ENCODE results near the gene TP53INP2.

Gene TP53INP2

DNA sequence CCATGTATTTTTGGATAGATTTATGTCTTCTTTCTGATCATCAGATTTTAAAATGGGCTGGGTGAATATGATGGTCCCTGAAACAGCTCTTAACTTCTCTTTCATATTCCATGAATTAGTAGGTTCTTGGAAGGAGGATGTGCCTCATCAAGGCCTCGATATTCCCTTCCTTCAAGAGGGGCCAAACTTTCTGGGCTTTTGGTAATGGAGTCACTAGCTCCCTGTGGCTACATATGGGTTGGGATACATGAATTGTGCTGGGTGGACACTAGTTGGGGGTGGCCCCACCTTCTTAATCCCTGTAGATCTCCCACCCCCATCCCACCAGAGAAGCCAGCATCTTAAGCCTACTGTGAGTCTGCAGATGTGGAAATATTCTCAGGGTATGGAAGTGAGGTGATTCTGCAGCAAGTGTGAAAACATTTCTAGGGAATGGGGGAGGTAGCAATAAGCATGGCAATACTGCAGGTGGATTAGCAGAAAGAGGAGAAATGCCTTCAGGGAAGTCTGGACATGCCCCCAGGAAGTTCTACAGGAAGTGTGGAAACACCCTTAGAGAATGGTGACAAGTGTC, 2.2 kb downstream of the TP53INP2 start:
- peak overlapping the region; percentile 99 for H3K27ac ChIP-seq (ENCODE audit: low read length)
- H3K4me3 ChIP-seq (ENCODE audit: low read length in 2 of 2) = peak overlapping the region; percentile 15 to 25
- no peaks in the 10 kb centered on the region for H3K27me3 ChIP-seq (ENCODE audit: control insufficient read depth in 1 of 2, insufficient read depth in 2 of 2, low read length in 2 of 2)
- H3K36me3 ChIP-seq (ENCODE audit: control insufficient read depth in 2 of 2, insufficient read depth in 2 of 2, low read length in 2 of 2) = no peaks in the 10 kb centered on the region
- H3K9ac ChIP-seq (ENCODE audit: low read length in 2 of 2) = peak overlapping the region; percentile 95 to 98
- H3K4me1 ChIP-seq (ENCODE audit: control insufficient read depth, insufficient read depth, low read length) = peaks cover 65% of the 10 kb centered on the region
- H3K9me3 ChIP-seq (ENCODE audit: control insufficient read depth in 2 of 2, low read length in 2 of 2) = no peaks in the 10 kb centered on the region

DNA sequence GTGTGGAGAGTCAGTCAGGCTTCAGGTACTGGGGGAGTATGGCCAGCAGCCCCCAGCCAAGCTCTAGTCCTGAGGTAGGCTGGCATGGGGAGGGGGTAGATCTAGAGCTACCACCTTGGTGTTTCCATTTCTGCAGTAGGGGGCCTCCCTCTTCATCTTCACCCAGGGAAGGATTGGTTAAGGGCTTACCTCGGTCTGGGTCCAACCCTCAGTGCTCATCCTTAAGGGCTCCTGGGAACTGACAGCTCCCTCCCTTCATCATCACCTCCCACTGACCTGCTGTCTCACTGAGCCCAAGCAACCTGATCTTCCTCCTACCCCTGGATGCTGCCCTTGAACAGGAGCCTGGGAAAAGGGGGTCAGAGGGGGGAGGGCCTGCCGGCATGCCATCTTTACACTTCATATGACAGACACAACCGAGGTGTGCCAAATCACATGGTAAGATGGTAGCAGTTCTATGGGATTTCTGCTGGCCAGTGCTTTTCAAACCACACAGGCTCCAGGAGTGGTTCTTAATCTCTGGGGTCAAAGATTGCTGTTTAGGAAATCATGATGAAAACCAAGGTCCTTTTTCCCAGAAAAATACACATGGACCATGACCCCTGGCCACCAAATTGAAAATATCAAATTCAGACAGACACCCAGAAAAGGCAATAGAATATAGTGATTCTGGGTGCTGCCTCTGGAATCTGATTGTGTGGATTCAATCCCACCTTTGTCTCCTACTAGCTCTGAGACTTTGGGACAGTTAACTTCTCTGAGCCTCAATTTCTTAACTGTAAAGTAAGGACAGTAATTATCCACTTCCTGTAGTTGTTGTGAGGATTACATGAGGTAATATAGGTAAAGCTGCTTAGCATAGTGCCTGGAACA, 3.0 kb downstream of the TP53INP2 start:
- Histone ChIP-seq H3K36me3 (ENCODE audit: control insufficient read depth in 2 of 2, insufficient read depth in 2 of 2, low read length in 2 of 2) (peaks cover 2 to 5% of the 10 kb centered on the region in 2 donors), H3K4me1 (ENCODE audit: control insufficient read depth, insufficient read depth, low read length) (peaks cover 67% of the 10 kb centered on the region), H3K27me3 (ENCODE audit: control insufficient read depth in 1 of 2, insufficient read depth in 2 of 2, low read length in 2 of 2) (no peaks in the 10 kb centered on the region), H3K9me3 (ENCODE audit: control insufficient read depth in 2 of 2, low read length in 2 of 2) (no peaks in the 10 kb centered on the region), H3K27ac (ENCODE audit: low read length) (peak overlapping the region; percentile 94), H3K4me3 (ENCODE audit: low read length in 2 of 2) (no peak overlapping the region), H3K9ac (ENCODE audit: low read length in 2 of 2) (peak overlapping the region in 1 of 2 donors; percentile 14)

DNA sequence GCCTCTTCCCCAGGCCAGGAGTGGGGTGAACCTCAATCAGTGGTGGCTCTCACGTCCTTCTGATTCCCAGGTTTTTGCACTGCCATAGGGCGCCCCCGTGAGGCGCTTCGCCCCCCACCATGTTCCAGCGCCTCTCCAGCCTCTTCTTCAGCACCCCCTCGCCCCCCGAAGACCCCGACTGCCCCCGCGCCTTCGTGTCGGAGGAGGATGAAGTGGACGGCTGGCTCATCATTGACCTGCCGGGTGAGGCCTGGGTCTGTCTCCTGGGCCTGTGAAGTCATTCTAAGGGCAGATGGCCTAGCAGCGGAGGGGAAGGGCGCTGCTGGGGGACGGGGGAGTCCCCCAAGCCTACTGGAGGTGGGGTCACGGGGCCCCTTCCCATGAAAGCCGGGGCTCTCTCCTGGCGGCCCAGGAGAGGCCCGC, 4.5 kb downstream of the TP53INP2 start:
- no peaks in the 10 kb centered on the region for H3K9me3 ChIP-seq (ENCODE audit: control insufficient read depth in 2 of 2, low read length in 2 of 2)
- no peaks in the 10 kb centered on the region for H3K27me3 ChIP-seq (ENCODE audit: control insufficient read depth in 1 of 2, insufficient read depth in 2 of 2, low read length in 2 of 2)
- H3K4me3 ChIP-seq (ENCODE audit: low read length in 2 of 2) = peak overlapping the region; percentile 70 to 81
- peaks cover 12 to 16% of the 10 kb centered on the region in 2 donors for H3K36me3 ChIP-seq (ENCODE audit: control insufficient read depth in 2 of 2, insufficient read depth in 2 of 2, low read length in 2 of 2)
- peak overlapping the region; percentile 94 for H3K27ac ChIP-seq (ENCODE audit: low read length)
- peak overlapping the region; percentile 83 to 84 for H3K9ac ChIP-seq (ENCODE audit: low read length in 2 of 2)
- peaks cover 66% of the 10 kb centered on the region for H3K4me1 ChIP-seq (ENCODE audit: control insufficient read depth, insufficient read depth, low read length)

DNA sequence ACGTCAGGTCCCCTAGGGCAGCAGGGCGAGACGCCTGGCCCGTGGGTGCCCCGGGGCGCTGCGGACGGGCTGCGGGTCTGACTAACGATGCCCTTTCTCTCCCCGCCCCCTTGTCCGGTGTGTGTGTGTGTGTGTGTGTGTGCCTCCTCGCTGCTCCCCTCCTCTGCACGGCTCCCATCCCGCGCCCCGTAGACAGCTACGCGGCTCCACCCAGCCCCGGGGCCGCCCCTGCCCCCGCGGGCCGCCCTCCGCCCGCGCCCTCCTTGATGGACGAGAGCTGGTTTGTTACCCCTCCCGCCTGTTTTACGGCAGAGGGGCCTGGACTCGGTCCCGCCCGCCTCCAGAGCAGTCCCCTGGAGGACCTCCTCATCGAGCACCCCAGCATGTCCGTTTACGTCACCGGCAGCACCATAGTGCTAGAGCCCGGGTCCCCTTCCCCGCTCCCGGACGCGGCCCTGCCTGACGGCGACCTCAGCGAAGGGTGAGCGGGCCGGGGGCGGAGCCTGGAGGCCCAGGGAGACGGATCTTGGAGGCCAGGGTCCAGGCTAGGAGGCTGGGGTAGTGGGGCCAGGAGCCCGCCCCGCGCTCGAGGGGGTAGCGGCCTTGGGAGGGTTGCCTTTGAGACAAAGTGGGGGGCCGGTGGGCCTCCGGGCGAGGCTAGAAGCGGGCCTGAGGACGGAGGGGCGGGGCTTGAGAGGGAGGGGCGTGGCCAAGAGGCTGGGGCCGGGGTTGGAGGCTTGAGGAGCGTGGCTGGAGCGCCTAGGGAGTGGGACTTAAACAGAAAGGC, 5.1 kb downstream of the TP53INP2 start:
- H3K9me3 ChIP-seq (ENCODE audit: control insufficient read depth in 2 of 2, low read length in 2 of 2) = no peaks in the 10 kb centered on the region
- peak overlapping the region; percentile 94 for H3K27ac ChIP-seq (ENCODE audit: low read length)
- peaks cover 64% of the 10 kb centered on the region for H3K4me1 ChIP-seq (ENCODE audit: control insufficient read depth, insufficient read depth, low read length)
- H3K9ac ChIP-seq (ENCODE audit: low read length in 2 of 2) = peak overlapping the region; percentile 83 to 84
- no peaks in the 10 kb centered on the region for H3K27me3 ChIP-seq (ENCODE audit: control insufficient read depth in 1 of 2, insufficient read depth in 2 of 2, low read length in 2 of 2)
- peak overlapping the region; percentile 70 to 81 for H3K4me3 ChIP-seq (ENCODE audit: low read length in 2 of 2)
- peaks cover 15 to 20% of the 10 kb centered on the region in 2 donors for H3K36me3 ChIP-seq (ENCODE audit: control insufficient read depth in 2 of 2, insufficient read depth in 2 of 2, low read length in 2 of 2)

DNA sequence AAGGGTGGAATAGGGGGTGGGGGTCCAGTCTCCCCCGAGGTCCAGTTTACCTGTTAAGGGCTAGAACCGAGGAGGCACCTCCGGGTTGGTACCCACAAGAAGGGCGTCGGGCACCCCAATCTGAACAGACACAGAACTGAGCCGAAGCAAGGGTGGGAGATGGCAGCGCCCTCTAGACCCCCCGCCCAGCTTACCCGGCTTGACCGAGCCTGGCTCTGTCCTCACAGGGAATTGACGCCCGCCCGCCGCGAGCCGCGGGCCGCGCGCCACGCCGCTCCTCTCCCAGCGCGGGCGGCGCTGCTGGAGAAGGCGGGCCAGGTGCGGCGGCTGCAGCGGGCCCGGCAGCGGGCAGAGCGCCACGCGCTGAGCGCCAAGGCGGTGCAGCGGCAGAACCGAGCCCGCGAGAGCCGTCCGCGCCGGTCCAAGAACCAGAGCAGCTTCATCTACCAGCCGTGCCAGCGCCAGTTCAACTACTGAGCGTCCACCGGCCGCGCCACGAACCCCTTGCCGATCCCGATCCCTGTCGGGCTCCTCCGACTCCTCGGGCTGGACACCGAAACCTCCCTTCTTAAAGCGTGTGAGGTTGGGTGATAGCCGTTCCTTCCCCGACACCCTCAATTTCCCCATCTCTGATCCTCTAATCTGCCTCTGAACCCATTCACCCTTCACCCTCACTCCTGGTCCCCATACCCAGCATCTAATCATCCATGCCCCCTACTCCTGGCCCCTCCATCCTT, 5.9 kb downstream of the TP53INP2 start:
- Histone ChIP-seq H3K27ac (ENCODE audit: low read length) (peak overlapping the region; percentile 94), H3K9ac (ENCODE audit: low read length in 2 of 2) (peak overlapping the region; percentile 83 to 86), H3K27me3 (ENCODE audit: control insufficient read depth in 1 of 2, insufficient read depth in 2 of 2, low read length in 2 of 2) (no peaks in the 10 kb centered on the region), H3K4me3 (ENCODE audit: low read length in 2 of 2) (peak overlapping the region; percentile 70 to 81), H3K4me1 (ENCODE audit: control insufficient read depth, insufficient read depth, low read length) (peaks cover 59% of the 10 kb centered on the region), H3K36me3 (ENCODE audit: control insufficient read depth in 2 of 2, insufficient read depth in 2 of 2, low read length in 2 of 2) (peaks cover 21 to 23% of the 10 kb centered on the region in 2 donors), H3K9me3 (ENCODE audit: control insufficient read depth in 2 of 2, low read length in 2 of 2) (no peaks in the 10 kb centered on the region)

DNA sequence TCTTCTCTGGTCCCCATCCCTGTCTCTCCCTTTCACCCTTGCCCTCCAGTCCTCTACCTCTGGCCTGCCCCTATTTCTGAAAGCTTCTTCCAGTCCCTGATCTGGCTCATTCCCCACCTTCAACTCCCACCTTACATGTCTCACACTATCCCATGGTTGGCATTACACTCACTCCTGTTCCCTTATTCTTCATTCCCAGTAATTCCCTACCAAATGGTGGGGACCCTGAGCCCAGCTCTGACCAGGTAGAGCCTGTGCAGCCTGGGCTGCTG, 6.4 kb downstream of the TP53INP2 start:
- no peaks in the 10 kb centered on the region for H3K9me3 ChIP-seq (ENCODE audit: control insufficient read depth in 2 of 2, low read length in 2 of 2)
- peak overlapping the region; percentile 70 to 81 for H3K4me3 ChIP-seq (ENCODE audit: low read length in 2 of 2)
- H3K27me3 ChIP-seq (ENCODE audit: control insufficient read depth in 1 of 2, insufficient read depth in 2 of 2, low read length in 2 of 2) = no peaks in the 10 kb centered on the region
- H3K9ac ChIP-seq (ENCODE audit: low read length in 2 of 2) = peak overlapping the region; percentile 83 to 86
- H3K4me1 ChIP-seq (ENCODE audit: control insufficient read depth, insufficient read depth, low read length) = peaks cover 54% of the 10 kb centered on the region
- peak overlapping the region; percentile 94 for H3K27ac ChIP-seq (ENCODE audit: low read length)
- peaks cover 26 to 28% of the 10 kb centered on the region in 2 donors for H3K36me3 ChIP-seq (ENCODE audit: control insufficient read depth in 2 of 2, insufficient read depth in 2 of 2, low read length in 2 of 2)

DNA sequence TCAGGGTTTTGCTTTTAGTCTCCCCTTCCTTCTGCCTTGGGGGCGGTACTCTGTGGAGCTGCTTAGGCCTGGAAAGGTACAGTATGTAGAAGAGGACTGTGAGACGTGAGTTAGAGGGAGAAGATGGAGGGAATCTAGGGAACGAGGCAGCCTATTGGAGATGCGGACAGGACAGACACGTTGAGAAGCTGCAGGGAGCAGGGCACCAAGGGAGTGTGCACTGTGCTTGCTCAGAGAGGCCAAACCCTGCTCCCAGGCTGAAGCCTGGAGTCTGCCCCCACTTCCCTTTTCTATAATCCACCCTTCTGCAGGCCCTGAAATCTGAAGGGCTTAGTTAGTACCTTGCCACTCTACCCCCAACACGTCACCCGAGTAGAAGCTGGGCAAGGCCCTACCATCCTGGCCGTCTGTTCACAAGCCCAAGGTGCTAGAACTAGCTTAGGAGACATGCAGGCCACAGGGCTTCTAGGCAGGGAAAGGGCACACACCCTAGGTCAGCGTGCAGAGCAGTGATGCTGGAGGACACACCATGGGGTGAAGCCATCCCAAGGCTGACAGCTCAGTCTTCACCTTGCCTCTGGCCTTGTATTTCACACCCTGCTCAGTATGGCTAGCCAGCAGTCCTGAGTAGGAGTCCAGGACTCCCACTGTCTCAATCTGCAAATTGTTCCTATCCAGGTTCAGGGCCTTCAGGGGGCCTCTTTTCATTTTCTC, 6.9 kb downstream of the TP53INP2 start:
- Histone ChIP-seq H3K27me3 (ENCODE audit: control insufficient read depth in 1 of 2, insufficient read depth in 2 of 2, low read length in 2 of 2) (no peaks in the 10 kb centered on the region), H3K36me3 (ENCODE audit: control insufficient read depth in 2 of 2, insufficient read depth in 2 of 2, low read length in 2 of 2) (peaks cover 26 to 31% of the 10 kb centered on the region in 2 donors), H3K9me3 (ENCODE audit: control insufficient read depth in 2 of 2, low read length in 2 of 2) (no peaks in the 10 kb centered on the region), H3K4me1 (ENCODE audit: control insufficient read depth, insufficient read depth, low read length) (peaks cover 49% of the 10 kb centered on the region), H3K4me3 (ENCODE audit: low read length in 2 of 2) (peak overlapping the region in 1 of 2 donors; percentile 81), H3K9ac (ENCODE audit: low read length in 2 of 2) (peak overlapping the region; percentile 83 to 86), H3K27ac (ENCODE audit: low read length) (peak overlapping the region; percentile 94)

DNA sequence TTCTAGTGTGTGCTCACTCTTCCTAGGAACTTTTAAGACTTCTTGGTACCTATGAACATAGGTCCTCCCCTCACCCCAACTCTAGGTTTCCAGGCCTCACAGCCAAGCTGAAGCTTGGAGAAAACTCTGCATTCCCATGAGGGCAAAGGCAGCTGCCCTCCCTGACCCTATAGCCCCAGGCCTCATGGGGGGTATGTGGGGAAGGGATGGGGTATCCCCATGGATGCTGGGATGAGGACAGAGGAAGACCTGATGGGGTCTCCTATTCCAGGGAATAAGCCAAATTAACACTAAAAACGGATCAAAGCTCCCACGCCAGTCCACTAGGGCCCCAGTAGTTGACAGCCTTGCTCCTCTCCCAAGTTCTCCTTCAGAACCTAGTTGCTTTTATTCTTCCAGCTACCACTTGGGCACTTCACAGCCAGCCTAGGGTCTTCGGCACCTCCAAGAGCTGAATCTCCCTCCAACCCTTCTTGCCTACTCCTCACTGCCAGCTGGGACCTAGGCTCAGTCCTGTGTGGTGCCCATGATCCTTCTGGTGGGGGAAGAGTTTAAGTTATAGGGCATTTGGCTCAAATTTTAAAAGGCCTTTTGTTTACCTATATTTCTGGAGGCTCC, 7.8 kb downstream of the TP53INP2 start:
- Histone ChIP-seq H3K4me1 (ENCODE audit: control insufficient read depth, insufficient read depth, low read length) (peaks cover 40% of the 10 kb centered on the region), H3K9ac (ENCODE audit: low read length in 2 of 2) (no peak overlapping the region), H3K36me3 (ENCODE audit: control insufficient read depth in 2 of 2, insufficient read depth in 2 of 2, low read length in 2 of 2) (peaks cover 30 to 31% of the 10 kb centered on the region in 2 donors), H3K27me3 (ENCODE audit: control insufficient read depth in 1 of 2, insufficient read depth in 2 of 2, low read length in 2 of 2) (no peaks in the 10 kb centered on the region), H3K9me3 (ENCODE audit: control insufficient read depth in 2 of 2, low read length in 2 of 2) (no peaks in the 10 kb centered on the region), H3K27ac (ENCODE audit: low read length) (no peak overlapping the region), H3K4me3 (ENCODE audit: low read length in 2 of 2) (no peak overlapping the region)

DNA sequence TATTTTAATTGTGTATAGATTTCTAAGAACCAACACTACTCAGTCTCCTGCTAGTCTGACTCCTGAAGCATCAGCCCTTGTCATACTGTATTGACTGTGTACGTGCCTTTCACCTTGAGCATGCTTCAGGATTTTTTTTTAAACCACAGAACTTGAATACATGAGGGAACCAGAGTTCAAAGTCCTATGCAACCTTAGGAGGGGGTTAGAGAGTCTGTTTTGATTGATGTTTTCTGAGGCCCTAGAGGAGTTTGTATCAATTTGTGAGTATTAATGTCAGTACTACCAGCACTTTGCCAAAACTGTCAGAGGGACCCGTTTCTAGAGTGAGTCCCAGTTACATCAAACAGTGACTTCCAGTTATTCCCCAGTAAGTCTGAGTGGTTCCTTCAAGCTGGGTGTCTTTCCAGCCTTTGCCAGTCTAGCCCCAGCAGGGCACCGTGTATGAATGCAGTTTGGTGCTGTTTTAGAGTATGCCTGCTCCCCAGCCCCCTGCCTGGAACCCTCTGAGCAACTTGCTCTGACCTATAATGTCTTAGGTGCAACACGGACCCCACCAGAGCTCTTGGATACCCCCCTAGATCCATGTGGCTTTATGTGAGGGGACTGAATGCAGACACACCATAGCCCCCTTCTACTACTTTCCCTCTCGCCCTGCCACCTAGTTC, 8.5 kb downstream of the TP53INP2 start:
- peaks cover 30 to 35% of the 10 kb centered on the region in 2 donors for H3K36me3 ChIP-seq (ENCODE audit: control insufficient read depth in 2 of 2, insufficient read depth in 2 of 2, low read length in 2 of 2)
- no peak overlapping the region for H3K4me3 ChIP-seq (ENCODE audit: low read length in 2 of 2)
- no peaks in the 10 kb centered on the region for H3K9me3 ChIP-seq (ENCODE audit: control insufficient read depth in 2 of 2, low read length in 2 of 2)
- peaks cover 35% of the 10 kb centered on the region for H3K4me1 ChIP-seq (ENCODE audit: control insufficient read depth, insufficient read depth, low read length)
- no peaks in the 10 kb centered on the region for H3K27me3 ChIP-seq (ENCODE audit: control insufficient read depth in 1 of 2, insufficient read depth in 2 of 2, low read length in 2 of 2)
- H3K9ac ChIP-seq (ENCODE audit: low read length in 2 of 2) = no peak overlapping the region
- no peak overlapping the region for H3K27ac ChIP-seq (ENCODE audit: low read length)

Data from stomach smooth muscle (tissue), 2 donors.